A549 treated with ZK216348 at 1 μM for 4 hours (cell line): Measurements from ENCODE around the gene FCER2. TPM values are rescaled to one million over a fixed set of nuclear protein-coding genes. Genes with fewer than 3 reads are reported as not detected.

ENCODE experiments used
- total RNA-seq: library from RNA; stranded (reverse); fragments of 200-300 nt; extraction: Qiagen RNA extraction; gene quantifications from 5 replicates; pipeline ENCODE4 v1.2.3, GENCODE V29; 2022; ENCODE audit warnings: low read depth

FCER2 gene, protein sequence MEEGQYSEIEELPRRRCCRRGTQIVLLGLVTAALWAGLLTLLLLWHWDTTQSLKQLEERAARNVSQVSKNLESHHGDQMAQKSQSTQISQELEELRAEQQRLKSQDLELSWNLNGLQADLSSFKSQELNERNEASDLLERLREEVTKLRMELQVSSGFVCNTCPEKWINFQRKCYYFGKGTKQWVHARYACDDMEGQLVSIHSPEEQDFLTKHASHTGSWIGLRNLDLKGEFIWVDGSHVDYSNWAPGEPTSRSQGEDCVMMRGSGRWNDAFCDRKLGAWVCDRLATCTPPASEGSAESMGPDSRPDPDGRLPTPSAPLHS
- not detected in 5 replicates for total RNA-seq

DNA sequence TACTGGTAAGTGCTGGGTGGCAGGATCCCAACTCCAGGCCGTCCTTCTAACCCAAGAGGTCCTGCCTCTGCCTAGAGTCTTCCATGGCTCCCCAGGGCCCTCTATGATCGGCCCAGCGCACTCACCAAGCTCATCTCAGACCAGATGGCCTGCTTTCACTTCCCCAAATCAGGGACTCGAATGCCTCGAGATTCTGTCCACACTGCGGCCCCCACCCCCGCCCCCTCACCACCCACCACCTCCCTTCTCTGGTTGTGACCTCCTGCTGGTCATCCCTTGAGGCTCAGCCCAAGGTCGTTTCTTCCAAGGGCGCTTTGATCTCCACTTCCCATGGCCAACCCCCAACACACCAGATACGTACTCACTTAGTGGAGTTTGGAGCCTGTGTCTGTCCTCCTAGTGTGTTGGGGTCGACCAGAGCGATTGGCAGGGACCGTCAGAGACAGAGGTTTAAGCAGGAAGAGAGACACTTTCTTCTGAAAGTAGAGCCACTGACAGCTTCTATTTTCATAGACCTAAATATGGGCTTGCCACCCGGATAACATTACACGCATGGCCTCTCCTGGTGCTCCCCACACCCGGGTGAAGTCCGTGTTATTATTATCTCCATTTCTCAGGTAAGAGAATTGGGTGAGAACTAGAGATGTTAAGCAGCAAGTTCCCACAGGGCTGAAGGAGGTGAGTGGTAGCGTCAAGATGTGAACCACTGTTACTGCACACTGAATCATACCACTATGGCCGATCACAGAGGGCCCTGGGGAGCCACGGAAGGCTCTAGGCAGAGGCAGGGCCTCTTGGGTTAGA lies at the start of gene FCER2:
TSS of gene FCER2 (minus strand) at position 478 of the 804 bp plus-strand sequence. CDS start 2,371 bp downstream, outside the sequence.

DNA sequence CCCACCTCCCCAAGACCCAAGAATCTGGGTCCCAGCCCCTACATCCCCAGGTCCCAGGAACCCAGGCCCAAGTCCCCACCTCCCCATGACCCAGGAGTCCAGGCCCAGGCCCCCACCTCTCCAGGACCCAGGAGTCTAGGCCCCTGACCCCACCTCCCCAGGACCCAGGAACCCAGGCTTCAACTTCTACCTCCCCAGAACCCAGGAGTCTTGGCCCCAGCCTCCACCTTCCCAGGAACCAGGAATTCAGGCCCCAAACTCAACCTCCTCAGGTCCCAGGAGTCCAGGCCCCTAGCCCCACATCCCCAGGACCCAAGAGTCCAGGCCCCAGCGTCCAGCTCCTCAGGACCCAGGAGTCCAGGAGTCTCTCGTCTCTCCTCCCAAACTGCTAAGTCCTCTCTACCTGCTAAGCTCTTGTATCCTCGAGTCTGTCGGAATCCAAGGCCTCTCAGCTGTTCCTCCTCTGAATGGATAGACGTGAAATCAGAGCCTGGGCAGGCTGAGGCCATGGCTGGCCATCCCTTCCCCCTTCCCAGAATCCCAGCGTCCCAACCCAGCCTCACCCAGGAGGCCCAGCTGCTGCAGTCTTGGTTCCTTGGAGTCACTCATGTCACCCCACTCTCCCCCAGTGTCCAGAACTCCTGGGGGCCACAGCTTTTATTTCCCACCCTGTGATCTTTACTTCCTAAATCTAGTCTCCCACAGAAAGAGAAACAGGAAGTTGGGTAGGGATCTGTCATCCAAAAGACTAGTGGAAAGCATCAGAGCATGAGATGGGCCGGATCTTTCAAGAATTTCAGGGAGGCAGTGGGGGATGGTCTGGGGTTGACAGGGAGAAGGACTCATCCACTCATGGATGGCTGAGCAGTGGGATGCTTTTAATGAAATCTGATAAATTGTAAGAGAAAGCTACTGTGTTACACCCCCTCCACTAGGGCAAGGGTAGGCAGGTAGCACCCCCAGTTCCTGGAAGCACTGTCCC lies 45.3 kb upstream of the FCER2 start, which contains the start of gene CD209:
TSS of gene CD209 (minus strand) at position 632 of the 982 bp plus-strand sequence. CDS start at position 609, 23 bp downstream.

DNA sequence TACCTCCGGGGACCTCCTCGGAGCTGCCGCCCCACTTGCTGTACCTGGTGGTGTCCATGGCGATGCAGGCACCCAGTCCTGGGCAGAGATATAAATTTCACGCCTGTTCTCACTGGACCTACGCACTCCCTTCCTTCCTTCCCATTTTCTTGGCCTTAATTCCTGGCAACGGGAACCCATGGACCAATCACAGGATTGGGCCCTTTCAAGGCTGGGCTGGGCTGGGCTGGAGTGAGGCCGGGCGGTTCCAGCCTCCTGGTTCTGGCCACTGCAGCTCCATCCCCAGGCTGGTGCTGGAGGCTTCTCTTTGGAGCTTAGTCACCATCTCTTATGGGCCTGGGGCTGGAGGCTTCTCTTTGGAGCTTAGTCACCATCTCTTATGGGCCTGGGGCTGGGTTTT lies 30.1 kb upstream of the FCER2 start, which contains the start of gene CLEC4G:
TSS of gene CLEC4G (minus strand) at position 66 of the 400 bp plus-strand sequence. CDS start at position 58, 8 bp downstream.

DNA sequence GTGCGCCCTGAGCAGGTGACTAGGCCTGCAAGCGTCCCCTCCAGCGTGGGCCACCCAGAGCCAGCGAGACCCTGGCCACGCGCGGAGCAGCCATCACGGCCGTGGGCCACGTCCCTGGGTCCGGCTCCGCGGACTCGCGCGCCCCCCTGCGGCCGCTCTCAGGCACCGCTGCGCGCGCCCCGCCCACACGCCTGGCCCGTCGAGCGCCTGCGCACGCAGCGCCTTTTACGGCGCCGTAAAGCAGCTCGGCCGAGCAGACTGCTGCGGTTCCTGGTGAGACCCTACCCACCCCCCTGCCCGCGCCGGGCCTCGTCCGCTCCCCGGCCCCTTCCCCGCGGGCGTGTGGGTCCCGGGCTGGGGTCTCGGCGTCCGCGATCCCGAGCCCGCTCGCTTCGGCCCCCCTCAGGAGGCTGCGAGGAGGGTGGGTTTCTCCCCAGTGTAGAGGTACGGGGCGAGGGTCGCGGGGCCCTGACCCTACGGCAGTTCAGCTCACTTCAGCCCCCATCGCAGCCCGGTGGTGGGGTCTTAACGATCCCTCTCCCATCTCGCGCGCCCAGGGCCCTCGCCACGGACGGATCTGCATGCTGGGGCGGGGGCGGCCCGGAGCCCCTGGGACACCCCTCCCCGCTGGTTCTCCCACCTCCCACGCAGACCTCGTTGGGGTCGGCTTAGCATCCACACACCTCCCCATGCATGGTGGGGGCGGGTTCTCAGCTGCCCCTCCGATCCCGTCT lies 21.2 kb downstream of the FCER2 start, which contains the start of gene TRAPPC5:
TSS of gene TRAPPC5 (plus strand) at position 228 of the 734 bp plus-strand sequence. CDS start 1,421 bp downstream, outside the sequence.

DNA sequence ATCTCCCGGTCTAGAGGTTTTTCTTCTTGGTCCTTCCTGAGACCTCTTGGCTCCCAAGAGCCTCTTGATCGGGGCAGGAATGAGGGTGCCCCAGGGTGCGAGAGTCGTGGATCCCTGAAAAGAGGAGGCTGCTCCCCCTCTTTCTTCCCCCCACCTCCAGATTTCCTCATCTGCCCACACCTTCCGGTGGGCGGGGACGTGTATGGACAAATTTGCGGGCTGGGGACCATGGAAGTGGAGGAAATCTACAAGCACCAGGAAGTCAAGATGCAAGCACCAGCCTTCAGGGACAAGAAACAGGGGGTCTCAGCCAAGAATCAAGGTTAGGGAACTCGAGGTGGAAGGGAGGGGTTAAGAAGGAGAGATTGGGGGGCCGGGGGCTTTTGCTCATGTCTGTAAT lies 25.1 kb downstream of the FCER2 start, which contains the start of gene MCEMP1:
TSS of gene MCEMP1 (plus strand) at position 237 of the 400 bp plus-strand sequence. CDS start at position 268, 31 bp downstream.

DNA sequence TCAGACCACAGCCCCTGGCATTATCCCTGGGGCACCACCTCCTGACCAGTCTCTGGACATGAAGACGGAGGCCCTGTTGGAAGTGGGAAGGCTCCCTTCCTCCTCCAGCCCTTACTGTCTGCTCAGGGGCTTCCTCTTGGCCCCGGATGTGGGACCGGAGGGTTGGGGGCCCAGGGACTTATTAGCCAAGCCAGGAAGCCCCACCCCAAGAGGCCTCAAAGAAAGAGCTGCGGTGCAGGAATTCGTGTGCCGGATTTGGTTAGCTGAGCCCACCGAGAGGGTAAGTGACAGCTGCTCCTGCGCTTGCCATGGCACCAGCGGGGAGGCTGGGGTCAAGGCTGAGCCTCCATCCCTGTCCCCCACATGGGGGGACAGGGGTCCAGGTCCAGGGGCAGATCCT lies 33.1 kb downstream of the FCER2 start, which contains the start of gene RETN:
TSS of gene RETN (plus strand) at position 208 of the 400 bp plus-strand sequence. CDS start 278 bp downstream, outside the sequence.

Other genes starting within 250 kb of the FCER2 start
- 1.6 to 2.7 TPM (median 2.1 TPM) in 5 replicates for gene PEX11G, start 213.1 kb downstream of the FCER2 start, total RNA-seq
- gene ZNF358, start 186.0 kb downstream of the FCER2 start, total RNA-seq: 10.7 to 21.1 TPM (median 17.4 TPM) in 5 replicates
- 6.6 to 14.2 TPM (median 13.6 TPM) in 5 replicates for gene MCOLN1, start 179.5 kb downstream of the FCER2 start, total RNA-seq
- 20.6 to 42.1 TPM (median 36.0 TPM) in 5 replicates for gene PNPLA6, start 166.4 kb downstream of the FCER2 start, total RNA-seq
- gene CAMSAP3, start 106.3 kb downstream of the FCER2 start, total RNA-seq: 2.4 to 6.9 TPM (median 4.3 TPM) in 5 replicates
- 15.8 to 27.9 TPM (median 26.8 TPM) in 5 replicates for gene XAB2, start 72.6 kb downstream of the FCER2 start, total RNA-seq
- gene PET100, start 72.3 kb downstream of the FCER2 start, total RNA-seq: 43.5 to 95.4 TPM (median 54.5 TPM) in 5 replicates
- not detected in 5 replicates for gene PCP2, start 68.4 kb downstream of the FCER2 start, total RNA-seq
- gene STXBP2, start 65.0 kb downstream of the FCER2 start, total RNA-seq: 26.8 to 46.6 TPM (median 39.2 TPM) in 5 replicates
- gene RETN, start 33.1 kb downstream of the FCER2 start, total RNA-seq: not detected in 5 replicates
- not detected in 5 replicates for gene MCEMP1, start 25.0 kb downstream of the FCER2 start, total RNA-seq
- 43.1 to 110 TPM (median 100 TPM) in 5 replicates for gene TRAPPC5, start 21.3 kb downstream of the FCER2 start, total RNA-seq
- not detected in 5 replicates for gene CLEC4G, start 30.0 kb upstream of the FCER2 start, total RNA-seq
- not detected in 5 replicates for gene CD209, start 45.4 kb upstream of the FCER2 start, total RNA-seq
- not detected in 5 replicates for gene CLEC4M, start 61.1 kb upstream of the FCER2 start, total RNA-seq
- gene EVI5L, start 128.1 kb upstream of the FCER2 start, total RNA-seq: 1.0 to 2.1 TPM (median 2.0 TPM) in 5 replicates
- 0.17 to 0.59 TPM (median 0.28 TPM) in 5 replicates for gene PRR36, start 172.3 kb upstream of the FCER2 start, total RNA-seq
- 4.3 to 6.2 TPM (median 5.6 TPM) in 5 replicates for gene LRRC8E, start 186.4 kb upstream of the FCER2 start, total RNA-seq
- 8.7 to 17.7 TPM (median 16.0 TPM) in 5 replicates for gene MAP2K7, start 201.7 kb upstream of the FCER2 start, total RNA-seq
- gene TGFBR3L, start 212.7 kb upstream of the FCER2 start, total RNA-seq: 1.4 to 2.8 TPM (median 2.2 TPM) in 4 of 5 replicates, not detected in the other
- gene SNAPC2, start 218.2 kb upstream of the FCER2 start, total RNA-seq: 16.6 to 29.5 TPM (median 28.4 TPM) in 5 replicates
- 6.0 to 28.0 TPM (median 24.6 TPM) in 5 replicates for gene CTXN1, start 224.0 kb upstream of the FCER2 start, total RNA-seq
- gene TIMM44, start 241.5 kb upstream of the FCER2 start, total RNA-seq: 27.8 to 34.5 TPM (median 30.3 TPM) in 5 replicates